Measurements from ENCODE around the gene CACNB4.

DNA sequence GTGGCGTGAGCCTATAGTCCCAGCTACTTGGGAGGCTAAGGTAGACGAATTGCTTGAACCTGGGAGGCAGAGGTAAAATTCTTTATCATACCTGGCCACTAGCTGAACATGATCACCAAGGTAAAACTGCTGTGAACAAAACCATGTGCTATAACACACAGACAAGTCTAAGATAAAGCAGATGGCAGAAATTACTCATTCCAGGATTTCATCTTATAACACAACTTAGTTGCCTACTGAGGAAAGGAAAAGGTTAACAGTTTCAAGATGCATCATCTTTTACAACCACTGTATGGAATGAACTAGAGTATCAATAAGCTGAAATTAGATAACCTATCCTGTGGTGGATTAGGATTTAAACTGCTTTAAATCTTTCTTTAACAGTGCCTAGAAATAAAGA is 278.9 kb downstream of the CACNB4 start:
- TF ChIP-seq POLR2AphosphoS5 (IDR thresholded peaks at IDR 0.05): no peak
- TF ChIP-seq, protein P1, sequence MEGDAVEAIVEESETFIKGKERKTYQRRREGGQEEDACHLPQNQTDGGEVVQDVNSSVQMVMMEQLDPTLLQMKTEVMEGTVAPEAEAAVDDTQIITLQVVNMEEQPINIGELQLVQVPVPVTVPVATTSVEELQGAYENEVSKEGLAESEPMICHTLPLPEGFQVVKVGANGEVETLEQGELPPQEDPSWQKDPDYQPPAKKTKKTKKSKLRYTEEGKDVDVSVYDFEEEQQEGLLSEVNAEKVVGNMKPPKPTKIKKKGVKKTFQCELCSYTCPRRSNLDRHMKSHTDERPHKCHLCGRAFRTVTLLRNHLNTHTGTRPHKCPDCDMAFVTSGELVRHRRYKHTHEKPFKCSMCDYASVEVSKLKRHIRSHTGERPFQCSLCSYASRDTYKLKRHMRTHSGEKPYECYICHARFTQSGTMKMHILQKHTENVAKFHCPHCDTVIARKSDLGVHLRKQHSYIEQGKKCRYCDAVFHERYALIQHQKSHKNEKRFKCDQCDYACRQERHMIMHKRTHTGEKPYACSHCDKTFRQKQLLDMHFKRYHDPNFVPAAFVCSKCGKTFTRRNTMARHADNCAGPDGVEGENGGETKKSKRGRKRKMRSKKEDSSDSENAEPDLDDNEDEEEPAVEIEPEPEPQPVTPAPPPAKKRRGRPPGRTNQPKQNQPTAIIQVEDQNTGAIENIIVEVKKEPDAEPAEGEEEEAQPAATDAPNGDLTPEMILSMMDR (IDR thresholded peaks at IDR 0.05): no peak
- no peak for TF ChIP-seq POLR2A (IDR thresholded peaks at IDR 0.05)
